Measurements from ENCODE around the gene SLITRK3.

Gene SLITRK3

DNA sequence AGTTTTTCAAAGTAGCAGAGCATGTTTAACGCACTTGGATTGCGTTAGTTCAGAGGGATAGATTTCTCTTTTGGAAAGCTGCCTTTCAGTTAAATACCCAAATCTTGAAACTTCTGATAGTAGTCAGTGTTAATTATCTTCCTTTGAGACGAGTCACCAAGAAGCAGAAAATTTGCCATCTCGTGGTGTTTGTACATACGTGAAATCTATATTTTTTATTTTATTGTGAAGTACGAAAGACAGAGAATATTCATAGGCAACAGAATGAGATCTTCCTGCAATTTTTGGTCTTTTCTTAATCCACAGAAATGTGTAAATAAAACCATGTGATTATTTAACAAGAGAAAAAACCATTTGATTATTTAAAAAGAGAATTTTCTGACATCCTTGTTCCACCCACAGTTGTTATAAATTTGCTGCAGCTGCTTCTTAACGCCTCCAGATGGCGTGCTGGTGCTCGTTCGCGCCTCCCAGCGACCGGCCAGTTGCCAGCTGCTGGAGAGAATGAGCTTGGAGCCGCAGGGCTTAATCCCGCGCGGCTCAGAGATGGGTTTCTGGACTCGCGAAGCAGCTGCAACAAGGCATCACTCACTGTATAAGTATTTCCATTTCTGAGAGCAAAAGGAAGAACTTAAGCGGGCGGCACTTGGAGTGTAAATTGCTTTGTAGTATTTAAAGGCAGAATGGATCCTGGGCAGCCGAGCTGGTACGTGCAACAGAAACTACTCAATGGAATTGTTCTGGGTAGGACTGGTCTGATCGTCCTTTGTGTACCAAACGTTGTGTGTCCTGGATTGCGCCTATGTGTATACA, 10.5 kb upstream of the SLITRK3 start:
- Histone ChIP-seq H3K27ac (ENCODE audit: insufficient read depth, low read depth, low read length, poor library complexity, severe bottlenecking) (no peak overlapping the region), H3K4me1 (ENCODE audit: control insufficient read depth, insufficient read depth, low read length) (no peaks in the 10 kb centered on the region), H3K36me3 (ENCODE audit: control insufficient read depth, insufficient read depth, low read length) (no peaks in the 10 kb centered on the region), H3K27me3 (ENCODE audit: control insufficient read depth, insufficient read depth, low read length, poor library complexity, severe bottlenecking) (peaks cover 6% of the 10 kb centered on the region), H3K9me3 (ENCODE audit: control insufficient read depth, low read length) (no peaks in the 10 kb centered on the region), H3K4me3 (ENCODE audit: insufficient read depth, low read depth, low read length) (peak overlapping the region; percentile 5)
- WGBS, 2 experiments, result 27 to 28% methylated on average over 26 of the region's 26 CpGs

DNA sequence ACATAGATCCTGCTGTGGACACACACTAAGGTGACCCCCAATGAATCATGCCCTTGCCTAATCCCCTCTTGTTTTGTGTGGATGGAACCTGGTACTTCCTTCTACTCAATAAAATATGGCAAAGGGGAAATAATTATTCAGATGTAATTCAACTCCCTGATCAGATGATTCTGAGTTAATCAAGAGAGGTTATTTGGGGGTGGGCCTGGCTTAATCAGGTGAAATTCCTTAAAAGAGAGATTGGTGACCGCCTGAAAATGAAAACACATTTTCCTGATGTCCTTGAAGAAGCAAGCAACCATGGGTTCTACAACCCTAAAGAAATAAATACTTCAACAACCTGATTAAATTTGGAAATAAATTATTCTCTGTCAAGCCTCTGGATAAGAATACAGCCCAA, 8.3 kb upstream of the SLITRK3 start:
- no peaks in the 10 kb centered on the region for H3K9me3 ChIP-seq (ENCODE audit: control insufficient read depth, low read length)
- no peaks in the 10 kb centered on the region for H3K4me1 ChIP-seq (ENCODE audit: control insufficient read depth, insufficient read depth, low read length)
- WGBS, 2 experiments, result 83 to 94% methylated on average over 1 of the region's 1 CpG
- no peak overlapping the region for H3K27ac ChIP-seq (ENCODE audit: insufficient read depth, low read depth, low read length, poor library complexity, severe bottlenecking)
- H3K27me3 ChIP-seq (ENCODE audit: control insufficient read depth, insufficient read depth, low read length, poor library complexity, severe bottlenecking), result peaks cover 6% of the 10 kb centered on the region
- H3K36me3 ChIP-seq (ENCODE audit: control insufficient read depth, insufficient read depth, low read length), result no peaks in the 10 kb centered on the region
- no peak overlapping the region for H3K4me3 ChIP-seq (ENCODE audit: insufficient read depth, low read depth, low read length)

DNA sequence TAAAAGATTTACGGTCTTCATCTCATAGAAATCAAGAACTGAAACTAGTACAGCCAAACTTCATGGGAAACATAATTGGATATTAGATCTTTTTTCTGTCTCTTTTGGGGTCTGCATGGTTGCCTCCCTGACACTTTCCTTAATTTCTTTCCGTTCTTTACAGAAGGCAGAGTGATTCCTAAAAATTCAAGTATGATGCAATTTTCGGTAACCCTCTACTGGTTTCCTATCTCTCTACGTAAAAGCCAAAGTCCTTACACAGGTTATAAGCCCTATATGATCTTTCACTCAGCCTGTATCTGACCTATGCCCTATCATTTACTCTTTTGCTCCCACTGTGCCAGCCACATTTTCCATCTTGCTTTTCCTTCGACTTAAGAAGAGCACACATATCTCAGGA, 6.8 kb upstream of the SLITRK3 start:
- Histone ChIP-seq H3K9me3 (ENCODE audit: control insufficient read depth, low read length) (no peaks in the 10 kb centered on the region), H3K27ac (ENCODE audit: insufficient read depth, low read depth, low read length, poor library complexity, severe bottlenecking) (no peak overlapping the region), H3K27me3 (ENCODE audit: control insufficient read depth, insufficient read depth, low read length, poor library complexity, severe bottlenecking) (peaks cover 14% of the 10 kb centered on the region), H3K36me3 (ENCODE audit: control insufficient read depth, insufficient read depth, low read length) (no peaks in the 10 kb centered on the region), H3K4me1 (ENCODE audit: control insufficient read depth, insufficient read depth, low read length) (no peaks in the 10 kb centered on the region), H3K4me3 (ENCODE audit: insufficient read depth, low read depth, low read length) (no peak overlapping the region)
- 87 to 92% methylated on average over 5 of the region's 5 CpGs for WGBS, 2 experiments

DNA sequence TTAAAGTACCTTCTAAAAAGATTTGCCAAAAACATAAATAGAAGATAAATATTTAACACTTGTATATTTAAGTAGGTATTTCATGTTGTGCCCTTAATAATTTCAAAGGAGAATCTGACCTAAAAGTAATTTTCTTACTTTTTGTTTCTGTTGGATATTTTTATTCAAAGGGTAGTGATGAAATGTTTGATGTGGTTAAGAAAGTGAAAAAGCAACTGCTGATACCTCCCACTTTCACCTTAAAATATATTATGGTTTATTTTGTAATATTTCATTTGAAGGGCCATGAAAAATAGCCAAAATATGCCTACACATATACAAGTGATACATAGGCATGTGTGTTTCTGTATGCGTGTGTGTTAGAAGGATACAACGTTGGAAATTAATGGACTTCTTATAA, 5.8 kb upstream of the SLITRK3 start:
- H3K9me3 ChIP-seq (ENCODE audit: control insufficient read depth, low read length), result no peaks in the 10 kb centered on the region
- H3K4me3 ChIP-seq (ENCODE audit: insufficient read depth, low read depth, low read length), result no peak overlapping the region
- no peaks in the 10 kb centered on the region for H3K4me1 ChIP-seq (ENCODE audit: control insufficient read depth, insufficient read depth, low read length)
- WGBS, 2 experiments, result 90 to 100% methylated on average over 1 to 2 of the region's 2 CpGs
- no peaks in the 10 kb centered on the region for H3K36me3 ChIP-seq (ENCODE audit: control insufficient read depth, insufficient read depth, low read length)
- H3K27ac ChIP-seq (ENCODE audit: insufficient read depth, low read depth, low read length, poor library complexity, severe bottlenecking), result no peak overlapping the region
- peaks cover 19% of the 10 kb centered on the region for H3K27me3 ChIP-seq (ENCODE audit: control insufficient read depth, insufficient read depth, low read length, poor library complexity, severe bottlenecking)

GRCh38 chr3:165197481-165197800, 1.3 kb upstream of the SLITRK3 start:
- peak overlapping the region; percentile 50 for H3K4me3 ChIP-seq (ENCODE audit: insufficient read depth, low read depth, low read length)
- WGBS, 2 experiments, result 2 to 5% methylated on average over 3 of the region's 3 CpGs

DNA sequence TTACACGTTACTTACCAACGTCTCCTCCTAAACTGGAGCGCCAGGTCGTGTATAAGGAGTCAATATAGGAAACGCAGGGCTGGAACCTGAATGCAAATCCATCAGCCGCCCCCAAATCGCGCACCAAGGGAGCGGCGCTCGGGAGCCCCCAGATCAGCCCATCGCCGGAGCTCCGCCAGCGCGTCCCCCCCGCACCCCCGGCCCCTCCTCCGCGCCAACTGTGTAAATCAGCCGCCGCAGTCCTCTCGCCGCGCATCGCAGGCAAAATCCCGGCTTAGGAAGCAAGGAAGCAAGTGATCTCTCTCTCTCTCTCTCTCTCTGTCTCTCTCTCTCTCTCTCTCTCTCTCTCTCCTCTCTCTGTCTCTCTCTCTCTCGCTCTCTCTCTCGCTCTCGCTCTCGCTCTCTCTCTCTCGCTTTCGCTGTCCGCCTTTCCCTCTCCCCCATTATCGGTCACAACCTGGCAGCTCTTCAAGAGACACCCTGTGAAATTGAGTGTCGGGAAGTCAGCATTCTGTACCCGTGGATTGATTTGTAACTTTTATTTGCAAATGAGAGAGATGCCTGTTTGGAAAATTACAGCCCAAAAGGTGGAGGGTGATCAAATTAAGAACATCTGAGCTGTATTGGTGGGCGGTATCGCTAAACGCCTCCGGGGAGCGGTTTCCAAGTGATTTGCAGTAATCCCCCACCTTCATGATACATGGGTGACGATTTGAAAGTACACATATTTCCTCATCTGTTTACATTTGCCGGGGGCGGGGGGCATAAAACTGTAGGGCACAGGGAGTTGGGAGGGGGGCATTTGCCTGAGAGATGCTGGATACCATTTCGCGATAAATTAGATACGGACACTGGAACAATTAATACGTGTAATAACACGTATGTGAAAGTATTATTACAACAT, 645 bp upstream of the SLITRK3 start:
- peak overlapping the region; percentile 50 for H3K4me3 ChIP-seq (ENCODE audit: insufficient read depth, low read depth, low read length)
- H3K27ac ChIP-seq (ENCODE audit: insufficient read depth, low read depth, low read length, poor library complexity, severe bottlenecking), result no peak overlapping the region
- H3K4me1 ChIP-seq (ENCODE audit: control insufficient read depth, insufficient read depth, low read length), result peaks cover 4% of the 10 kb centered on the region
- 1 to 3% methylated on average over 47 to 50 of the region's 50 CpGs for WGBS, 2 experiments
- no peaks in the 10 kb centered on the region for H3K9me3 ChIP-seq (ENCODE audit: control insufficient read depth, low read length)
- H3K36me3 ChIP-seq (ENCODE audit: control insufficient read depth, insufficient read depth, low read length), result no peaks in the 10 kb centered on the region
- peaks cover 50% of the 10 kb centered on the region for H3K27me3 ChIP-seq (ENCODE audit: control insufficient read depth, insufficient read depth, low read length, poor library complexity, severe bottlenecking)

More at GRCh38 chr3:165197481-165197800, 1.3 kb upstream of the SLITRK3 start:
- Histone ChIP-seq H3K9me3 (ENCODE audit: control insufficient read depth, low read length) (no peaks in the 10 kb centered on the region), H3K27ac (ENCODE audit: insufficient read depth, low read depth, low read length, poor library complexity, severe bottlenecking) (no peak overlapping the region), H3K36me3 (ENCODE audit: control insufficient read depth, insufficient read depth, low read length) (no peaks in the 10 kb centered on the region), H3K27me3 (ENCODE audit: control insufficient read depth, insufficient read depth, low read length, poor library complexity, severe bottlenecking) (peaks cover 50% of the 10 kb centered on the region), H3K4me1 (ENCODE audit: control insufficient read depth, insufficient read depth, low read length) (no peaks in the 10 kb centered on the region)

DNA sequence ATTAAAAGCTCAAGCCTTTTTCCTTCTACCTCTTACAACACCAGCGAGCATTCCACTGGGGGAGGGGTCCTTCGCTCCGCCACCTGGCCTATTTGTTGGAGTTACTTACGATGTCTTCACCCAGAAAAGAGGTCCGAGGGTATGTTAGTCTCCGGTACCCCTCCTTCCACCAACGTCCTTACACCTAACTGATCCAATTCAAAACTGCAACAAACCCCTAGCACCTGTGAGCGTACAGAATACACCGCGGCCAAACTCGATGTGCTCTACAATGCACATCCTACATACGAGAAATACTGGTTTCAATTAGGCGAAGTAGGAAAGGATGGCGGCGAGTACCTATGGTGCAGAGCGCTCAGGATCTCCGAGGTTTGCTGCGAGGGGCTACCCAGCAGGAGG, 944 bp downstream of the SLITRK3 start:
- H3K4me1 ChIP-seq (ENCODE audit: control insufficient read depth, insufficient read depth, low read length), result peaks cover 8% of the 10 kb centered on the region
- no peaks in the 10 kb centered on the region for H3K9me3 ChIP-seq (ENCODE audit: control insufficient read depth, low read length)
- peaks cover 50% of the 10 kb centered on the region for H3K27me3 ChIP-seq (ENCODE audit: control insufficient read depth, insufficient read depth, low read length, poor library complexity, severe bottlenecking)
- H3K36me3 ChIP-seq (ENCODE audit: control insufficient read depth, insufficient read depth, low read length), result no peaks in the 10 kb centered on the region
- no peak overlapping the region for H3K27ac ChIP-seq (ENCODE audit: insufficient read depth, low read depth, low read length, poor library complexity, severe bottlenecking)
- 0% methylated on average over 18 of the region's 18 CpGs for WGBS, 2 experiments
- H3K4me3 ChIP-seq (ENCODE audit: insufficient read depth, low read depth, low read length), result peak overlapping the region; percentile 50

GRCh38 chr3:165194511-165195240, 1.5 kb downstream of the SLITRK3 start:
- 0% methylated on average over 22 of the region's 22 CpGs for WGBS, 2 experiments
- peaks cover 8% of the 10 kb centered on the region for H3K4me1 ChIP-seq (ENCODE audit: control insufficient read depth, insufficient read depth, low read length)
- H3K4me3 ChIP-seq (ENCODE audit: insufficient read depth, low read depth, low read length), result peak overlapping the region; percentile 50
- H3K27ac ChIP-seq (ENCODE audit: insufficient read depth, low read depth, low read length, poor library complexity, severe bottlenecking), result no peak overlapping the region
- H3K9me3 ChIP-seq (ENCODE audit: control insufficient read depth, low read length), result no peaks in the 10 kb centered on the region
- H3K36me3 ChIP-seq (ENCODE audit: control insufficient read depth, insufficient read depth, low read length), result no peaks in the 10 kb centered on the region
- peaks cover 50% of the 10 kb centered on the region for H3K27me3 ChIP-seq (ENCODE audit: control insufficient read depth, insufficient read depth, low read length, poor library complexity, severe bottlenecking)

DNA sequence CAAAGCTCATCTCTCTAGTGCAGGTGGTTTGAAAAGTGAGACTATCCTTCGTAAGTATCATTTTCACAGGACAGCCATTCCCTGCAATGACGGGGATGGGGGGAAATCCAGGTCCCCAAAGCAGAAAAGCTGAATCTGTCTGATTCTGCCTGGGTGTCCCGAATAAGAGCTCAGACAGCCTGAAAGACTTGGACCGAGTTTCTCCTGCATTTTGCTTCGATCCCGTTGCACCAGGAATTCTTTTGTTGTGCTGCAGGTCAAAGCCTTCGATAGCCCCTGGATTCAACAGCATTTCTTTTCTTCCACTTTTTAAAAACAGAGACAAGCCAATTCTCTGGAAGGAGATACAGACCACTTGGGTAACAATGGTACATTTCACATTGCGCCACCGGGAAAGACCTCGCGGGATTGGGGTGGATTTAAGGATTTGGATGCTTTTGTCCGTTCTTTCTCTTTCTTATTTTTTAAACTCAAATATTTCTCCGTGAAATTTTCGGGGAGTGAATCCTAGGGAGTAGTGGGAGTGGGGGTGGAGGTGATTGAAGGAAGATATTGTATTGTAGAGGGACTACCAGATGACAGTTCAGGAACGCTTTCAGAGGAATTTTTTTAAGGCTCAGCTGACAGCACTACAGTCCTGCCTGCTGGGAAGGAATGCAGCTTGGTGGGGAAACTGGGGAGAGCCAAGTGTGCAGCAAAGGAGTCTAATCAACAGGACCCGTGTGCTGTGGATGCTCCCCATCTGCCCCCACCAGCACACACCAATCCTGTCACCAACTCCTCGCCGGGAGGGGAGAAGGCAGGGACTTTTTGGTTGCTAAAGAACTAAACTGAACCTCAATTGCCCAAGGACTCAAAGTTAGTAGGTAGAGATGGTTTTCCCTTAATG, 2.6 kb downstream of the SLITRK3 start:
- H3K27ac ChIP-seq (ENCODE audit: insufficient read depth, low read depth, low read length, poor library complexity, severe bottlenecking), result peak overlapping the region; percentile 67
- peaks cover 8% of the 10 kb centered on the region for H3K4me1 ChIP-seq (ENCODE audit: control insufficient read depth, insufficient read depth, low read length)
- peak overlapping the region; percentile 50 for H3K4me3 ChIP-seq (ENCODE audit: insufficient read depth, low read depth, low read length)
- peaks cover 47% of the 10 kb centered on the region for H3K27me3 ChIP-seq (ENCODE audit: control insufficient read depth, insufficient read depth, low read length, poor library complexity, severe bottlenecking)
- H3K36me3 ChIP-seq (ENCODE audit: control insufficient read depth, insufficient read depth, low read length), result no peaks in the 10 kb centered on the region
- 0 to 1% methylated on average over 10 to 17 of the region's 18 CpGs for WGBS, 2 experiments
- H3K9me3 ChIP-seq (ENCODE audit: control insufficient read depth, low read length), result no peaks in the 10 kb centered on the region
